Measurements from ENCODE around the gene GNG13. TPM values are rescaled to one million over a fixed set of nuclear protein-coding genes. Genes with fewer than 3 reads are reported as not detected.

Gene GNG13
- total and polyA plus RNA-seq, 2 experiments from 2014 or later, result 0.29 TPM; not detected in 1

GRCh38 chr16:803754-804080 is 3.2 kb upstream of the GNG13 start:
- Histone ChIP-seq H3K4me2 (no peak overlapping the region), H3K9me2 (ENCODE audit: insufficient read depth) (no peaks in the 10 kb centered on the region), H3K4me3 (no peak overlapping the region), H3K36me3 (ENCODE audit: insufficient read depth) (no peaks in the 10 kb centered on the region), H4K20me1 (replicated peaks; ENCODE audit: insufficient read depth) (no peaks in the 10 kb centered on the region; the same call in 1 of the 2 replicates), H3K27me3 (ENCODE audit: insufficient read depth) (peaks cover 43% of the 10 kb centered on the region), H3F3A (replicated peaks; ENCODE audit: low read depth) (no peaks in the 10 kb centered on the region; the same call in 1 of the 2 replicates), H3K27ac (ENCODE audit: low read depth) (no peak overlapping the region), H3K4me1 (ENCODE audit: insufficient read depth) (peaks cover 3% of the 10 kb centered on the region; the same call in 1 of the 2 replicates), H3K79me2 (replicated peaks; ENCODE audit: insufficient read depth) (peaks cover 3% of the 10 kb centered on the region; the same call in 1 of the 2 replicates), H2AFZ (no peak overlapping the region)
- no peak overlapping the region for H3K27ac Mint-ChIP-seq
- H3K27me3 Mint-ChIP-seq (ENCODE audit: insufficient read depth, low read depth, poor library complexity), result peaks cover 29% of the 10 kb centered on the region
- TF ChIP-seq POLR2AphosphoS5 (IDR thresholded peaks at IDR 0.05; ENCODE audit: low read depth), result no peak
- TF ChIP-seq CREB1 (CRISPR knock-in tag; IDR thresholded peaks at IDR 0.05; ENCODE audit: low read depth), result no peak
- TF ChIP-seq ETS1 (IDR thresholded peaks at IDR 0.05), result no peak
- no peak for TF ChIP-seq REST (IDR thresholded peaks at IDR 0.05; ENCODE audit: unreplicated experiment)
- TF ChIP-seq EZH2 (IDR thresholded peaks at IDR 0.05; ENCODE audit: low read depth, unreplicated experiment), result no peak
- no peak for TF ChIP-seq ZNF331 (CRISPR knock-in tag; IDR thresholded peaks at IDR 0.05; ENCODE audit: low read depth)
- no peak for TF ChIP-seq CTCF (conservative IDR thresholded peaks at IDR 0.05; ENCODE audit: low read depth in 2 of 2)
- no peak for TF ChIP-seq NANOG (IDR thresholded peaks at IDR 0.05; ENCODE audit: borderline replicate concordance)
- TF ChIP-seq JUNB (IDR thresholded peaks at IDR 0.05; ENCODE audit: unreplicated experiment), result no peak
- no peak for TF ChIP-seq ZNF462 (CRISPR knock-in tag; IDR thresholded peaks at IDR 0.05)
- no peak for TF ChIP-seq EZH2phosphoT487 (IDR thresholded peaks at IDR 0.05; ENCODE audit: unreplicated experiment)
- no peak for TF ChIP-seq STAT1 (IDR thresholded peaks at IDR 0.05; ENCODE audit: unreplicated experiment)
- TF ChIP-seq ZNF114 (CRISPR knock-in tag; IDR thresholded peaks at IDR 0.05), result no peak
- ATAC-seq, result no peak
- H3K9me3 Mint-ChIP-seq, result peaks cover 3% of the 10 kb centered on the region; the same call in 2 of the 3 replicates
- H3K36me3 Mint-ChIP-seq (ENCODE audit: low read depth), result peaks cover 3% of the 10 kb centered on the region; the same call in 2 of the 3 replicates
- H3K4me3 Mint-ChIP-seq, result no peak overlapping the region
- no peak for DNase-seq (ENCODE audit: low spot score)
- peaks cover 12% of the 10 kb centered on the region for H3K4me1 Mint-ChIP-seq
